Measurements from ENCODE around the gene NT5DC3.
"Not testable (repeated sequence)": the region's sequence is repeated elsewhere in the genome, so short reads cannot be mapped to it uniquely, and the experiment has no call there.

NT5DC3 gene

GRCh38 chr12:103839103-103839502 lies 1.9 kb downstream of the NT5DC3 start:
- Histone ChIP-seq H3K4me1 (ENCODE audit: insufficient read depth, poor library complexity, severe bottlenecking) (peaks cover 11% of the 10 kb centered on the region), H3K4me3 (ENCODE audit: severe bottlenecking) (no peak overlapping the region)

GRCh38 chr12:103838254-103838914 lies 2.6 kb downstream of the NT5DC3 start:
- no peak for DNase-seq (ENCODE audit: low spot score)
- Histone ChIP-seq H3K27me3 (ENCODE audit: insufficient read depth, poor library complexity, severe bottlenecking) (no peaks in the 10 kb centered on the region), H3K4me3 (ENCODE audit: severe bottlenecking) (no peak overlapping the region), H3K27ac (ENCODE audit: poor library complexity, severe bottlenecking) (no peak overlapping the region), H3K36me3 (ENCODE audit: low read depth) (no peaks in the 10 kb centered on the region), H3K4me1 (ENCODE audit: insufficient read depth, poor library complexity, severe bottlenecking) (peaks cover 14% of the 10 kb centered on the region), H3K9me3 (ENCODE audit: severe bottlenecking) (no peaks in the 10 kb centered on the region)
- no peak for TF ChIP-seq CTCF (IDR thresholded peaks at IDR 0.05; ENCODE audit: poor library complexity, severe bottlenecking)
- ATAC-seq (ENCODE audit: low read depth), result no peak

More at GRCh38 chr12:103839103-103839502, 1.9 kb downstream of the NT5DC3 start:
- no peaks in the 10 kb centered on the region for H3K27me3 ChIP-seq (ENCODE audit: insufficient read depth, poor library complexity, severe bottlenecking)
- no peak for TF ChIP-seq CTCF (IDR thresholded peaks at IDR 0.05; ENCODE audit: poor library complexity, severe bottlenecking)
- no peaks in the 10 kb centered on the region for H3K9me3 ChIP-seq (ENCODE audit: severe bottlenecking)
- H3K27ac ChIP-seq (ENCODE audit: poor library complexity, severe bottlenecking), result no peak overlapping the region
- H3K36me3 ChIP-seq (ENCODE audit: low read depth), result no peaks in the 10 kb centered on the region
- ATAC-seq (ENCODE audit: low read depth), result no peak
- DNase-seq (ENCODE audit: low spot score), result no peak

GRCh38 chr12:103836345-103836744 lies 4.7 kb downstream of the NT5DC3 start:
- Histone ChIP-seq H3K4me3 (ENCODE audit: severe bottlenecking) (no peak overlapping the region), H3K4me1 (ENCODE audit: insufficient read depth, poor library complexity, severe bottlenecking) (peaks cover 14% of the 10 kb centered on the region), H3K27me3 (ENCODE audit: insufficient read depth, poor library complexity, severe bottlenecking) (no peaks in the 10 kb centered on the region), H3K27ac (ENCODE audit: poor library complexity, severe bottlenecking) (no peak overlapping the region), H3K9me3 (ENCODE audit: severe bottlenecking) (peaks cover 2% of the 10 kb centered on the region), H3K36me3 (ENCODE audit: low read depth) (0 out of 2 replicates have a peak, but pooled peaks cover 2% of the 10 kb centered on the region)
- TF ChIP-seq CTCF (IDR thresholded peaks at IDR 0.05; ENCODE audit: poor library complexity, severe bottlenecking), result no peak
- no peak for ATAC-seq (ENCODE audit: low read depth)
- DNase-seq (ENCODE audit: low spot score), result no peak

- H3K27me3 ChIP-seq (ENCODE audit: insufficient read depth, poor library complexity, severe bottlenecking); H3K4me3 ChIP-seq (ENCODE audit: severe bottlenecking); H3K36me3 ChIP-seq (ENCODE audit: low read depth); DNase-seq (ENCODE audit: low spot score); H3K27ac ChIP-seq (ENCODE audit: poor library complexity, severe bottlenecking); ATAC-seq (ENCODE audit: low read depth); H3K9me3 ChIP-seq (ENCODE audit: severe bottlenecking): not testable (repeated sequence)
- peaks cover 14% of the 10 kb centered on the region for H3K4me1 ChIP-seq (ENCODE audit: insufficient read depth, poor library complexity, severe bottlenecking)
Observed at GRCh38 chr12:103835747-103836335, 5.2 kb downstream of the NT5DC3 start.

- Histone ChIP-seq H3K27me3 (ENCODE audit: insufficient read depth, poor library complexity, severe bottlenecking) (no peaks in the 10 kb centered on the region), H3K4me3 (ENCODE audit: severe bottlenecking) (no peak overlapping the region), H3K27ac (ENCODE audit: poor library complexity, severe bottlenecking) (no peak overlapping the region), H3K9me3 (ENCODE audit: severe bottlenecking) (peaks cover 7% of the 10 kb centered on the region), H3K36me3 (ENCODE audit: low read depth) (0 out of 2 replicates have a peak, but pooled peaks cover 2% of the 10 kb centered on the region), H3K4me1 (ENCODE audit: insufficient read depth, poor library complexity, severe bottlenecking) (peaks cover 14% of the 10 kb centered on the region)
- DNase-seq (ENCODE audit: low spot score) (no peak), ATAC-seq (ENCODE audit: low read depth) (no peak)
- TF ChIP-seq CTCF (IDR thresholded peaks at IDR 0.05; ENCODE audit: poor library complexity, severe bottlenecking), result no peak
Observed at GRCh38 chr12:103834942-103835341, 6.1 kb downstream of the NT5DC3 start.

Measured in RWPE2 (cell line).